NCI-H1436 treated with DMSO at 0.1 percent for 48 hours (cell line): ENCODE data around the gene PRKAB1.
"Not testable (repeated sequence)": the region's sequence is repeated elsewhere in the genome, so short reads cannot be mapped to it uniquely, and the experiment has no call there.

Experiments used
- DNase-seq: peaks from one replicate; lab custom pipeline; 2025; lab: John Stamatoyannopoulos, UW

PRKAB1 gene

GRCh38 chr12:119684711-119685369, 16.9 kb downstream of the PRKAB1 start:
- no peak for DNase-seq

- DNase-seq = no peak
Observed at GRCh38 chr12:119685375-119685774, 17.4 kb downstream of the PRKAB1 start.

- no peak for DNase-seq
Observed at GRCh38 chr12:119686355-119686754, 18.4 kb downstream of the PRKAB1 start.

GRCh38 chr12:119686776-119687175, 18.8 kb downstream of the PRKAB1 start:
- no peak for DNase-seq

- no peak for DNase-seq
Observed at GRCh38 chr12:119687406-119687805, 19.5 kb downstream of the PRKAB1 start.

- no peak for DNase-seq
Observed at GRCh38 chr12:119687879-119688278, 19.9 kb downstream of the PRKAB1 start.

GRCh38 chr12:119689935-119690500, 22.1 kb downstream of the PRKAB1 start:
- no peak for DNase-seq

GRCh38 chr12:119691202-119691810, 23.4 kb downstream of the PRKAB1 start:
- DNase-seq = no peak

GRCh38 chr12:119692410-119692809, 24.5 kb downstream of the PRKAB1 start:
- DNase-seq = no peak

GRCh38 chr12:119692997-119693396, 25.1 kb downstream of the PRKAB1 start:
- no peak for DNase-seq

- DNase-seq = no peak
Observed at GRCh38 chr12:119693511-119693910, 25.6 kb downstream of the PRKAB1 start.

GRCh38 chr12:119694111-119694510, 26.2 kb downstream of the PRKAB1 start:
- DNase-seq = no peak

GRCh38 chr12:119695034-119695433, 27.1 kb downstream of the PRKAB1 start:
- DNase-seq = no peak

- DNase-seq = no peak
Observed at GRCh38 chr12:119696943-119697342, 29.0 kb downstream of the PRKAB1 start.

- no peak for DNase-seq
Observed at GRCh38 chr12:119699199-119699760, 31.3 kb downstream of the PRKAB1 start.

GRCh38 chr12:119700078-119700477, 32.1 kb downstream of the PRKAB1 start:
- DNase-seq = no peak

- no peak for DNase-seq
Observed at GRCh38 chr12:119704065-119704747, 36.3 kb downstream of the PRKAB1 start.

GRCh38 chr12:119705182-119705581, 37.2 kb downstream of the PRKAB1 start:
- no peak for DNase-seq

- not testable (repeated sequence) for DNase-seq
Observed at GRCh38 chr12:119706427-119706826, 38.5 kb downstream of the PRKAB1 start.

GRCh38 chr12:119710374-119710964, 42.5 kb downstream of the PRKAB1 start:
- DNase-seq = no peak

- no peak for DNase-seq
Observed at GRCh38 chr12:119710965-119711551, 43.1 kb downstream of the PRKAB1 start.

- no peak for DNase-seq
Observed at GRCh38 chr12:119711693-119712092, 43.8 kb downstream of the PRKAB1 start.
